GM18499 (cell line): ENCODE data around the gene MRPS21.
"Not testable (repeated sequence)": the region's sequence is repeated elsewhere in the genome, so short reads cannot be mapped to it uniquely, and the experiment has no call there.

Experiments
- ATAC-seq: cut with Tn5 transposase; IDR thresholded peaks from one replicate; pipeline ENCODE4 v1.9.1; 2021; ENCODE audit warnings: moderate number of reproducible peaks; ENCODE audit not compliant: insufficient read depth, unreplicated experiment

The MRPS21 gene

GRCh38 chr1:150281221-150281757, 12.4 kb upstream of the MRPS21 start:
- ATAC-seq: no peak

GRCh38 chr1:150281758-150282557, 11.7 kb upstream of the MRPS21 start, which contains the start of gene CIART:
CIART (plus strand) TSS chr1:150282554; CDS start chr1:150283268, 714 bp downstream.
- no peak for ATAC-seq

GRCh38 chr1:150282558-150282958, 11.1 kb upstream of the MRPS21 start:
- ATAC-seq: no peak

- ATAC-seq: no peak
Measured at GRCh38 chr1:150283260-150283659, 10.4 kb upstream of the MRPS21 start.

- no peak for ATAC-seq
Measured at GRCh38 chr1:150288382-150288781, 5.3 kb upstream of the MRPS21 start.

GRCh38 chr1:150288822-150289221, 4.8 kb upstream of the MRPS21 start:
- no peak for ATAC-seq

- no peak for ATAC-seq
Measured at GRCh38 chr1:150295476-150295875, 1.8 kb downstream of the MRPS21 start.

GRCh38 chr1:150299716-150300115, 6.1 kb downstream of the MRPS21 start:
- ATAC-seq: no peak

GRCh38 chr1:150302338-150302737, 8.7 kb downstream of the MRPS21 start:
- no peak for ATAC-seq

- no peak for ATAC-seq
Measured at GRCh38 chr1:150302902-150303301, 9.2 kb downstream of the MRPS21 start.

GRCh38 chr1:150308585-150308984, 14.9 kb downstream of the MRPS21 start:
- ATAC-seq: not testable (repeated sequence)

- ATAC-seq: no peak
Measured at GRCh38 chr1:150309758-150310508, 16.3 kb downstream of the MRPS21 start.

GRCh38 chr1:150311762-150312161, 18.1 kb downstream of the MRPS21 start:
- no peak for ATAC-seq

- ATAC-seq: not testable (repeated sequence)
Measured at GRCh38 chr1:150314691-150315090, 21.0 kb downstream of the MRPS21 start.

- no peak for ATAC-seq
Measured at GRCh38 chr1:150320667-150320978, 27.0 kb downstream of the MRPS21 start.

GRCh38 chr1:150321826-150322166, 28.1 kb downstream of the MRPS21 start:
- no peak for ATAC-seq

- no peak for ATAC-seq
Measured at GRCh38 chr1:150322310-150322709, 28.6 kb downstream of the MRPS21 start.

GRCh38 chr1:150332651-150333290, 39.1 kb downstream of the MRPS21 start:
- no peak for ATAC-seq

GRCh38 chr1:150346316-150346715, 52.7 kb downstream of the MRPS21 start:
- ATAC-seq: no peak

- no peak for ATAC-seq
Measured at GRCh38 chr1:150352866-150353265, 59.2 kb downstream of the MRPS21 start.
